OCI-LY7 (cell line): ENCODE measurements around the gene C7. TPM values are rescaled to one million over a fixed set of nuclear protein-coding genes. Genes with fewer than 3 reads are reported as not detected.

ENCODE experiments used
- BruUV-seq: library from RNA; stranded (reverse); fragments of 400-500 nt; replicated peaks from 2 replicates; lab custom pipeline; 2021; lab: Mats Ljungman, UMichigan
- CTCF ChIA-PET: fragments of 300-600 bp; sonication (Branson Sonifier 250); formaldehyde crosslinking; loops from one replicate; lab custom pipeline; 2022; ENCODE audit warnings: antibody characterized with exemption; ENCODE audit not compliant: unreplicated experiment; lab: Charles Lee
- POLR2A ChIA-PET: fragments of 300-600 bp; sonication (Branson Sonifier 250); formaldehyde crosslinking; loops from one replicate; lab custom pipeline; 2022; ENCODE audit warnings: antibody characterized with exemption; lab: Charles Lee
- DNase-seq: peaks from one replicate; pipeline ENCODE4 v3.0.0-alpha.2; 2015; ENCODE audit warnings: low spot score
- H2AFZ ChIP-seq: fragments of 200-600 bp; sonication (generic), shearing (Covaris generic); 2 replicates; pipeline ENCODE4 v1.6.1; 2014; ENCODE audit warnings: mild to moderate bottlenecking, antibody characterized with exemption, low read length, moderate library complexity
- H3K27ac ChIP-seq: fragments of 200-600 bp; sonication (generic); 2 replicates; pipeline ENCODE4 v1.5.1; 2014; ENCODE audit warnings: mixed run types, low read depth, mild to moderate bottlenecking, moderate library complexity, low read length, inconsistent platforms; ENCODE audit not compliant: poor library complexity, severe bottlenecking
- H3K36me3 ChIP-seq: fragments of 200-600 bp; sonication (generic); 2 replicates; pipeline ENCODE4 v1.6.1; 2014; ENCODE audit warnings: mild to moderate bottlenecking, antibody characterized with exemption, low read length, moderate library complexity, mixed read lengths; ENCODE audit not compliant: insufficient read depth
- H3K4me1 ChIP-seq: fragments of 200-600 bp; sonication (generic); 2 replicates; pipeline ENCODE4 v1.5.1; 2014; ENCODE audit warnings: mild to moderate bottlenecking, low read length; ENCODE audit not compliant: insufficient read depth, poor library complexity, severe bottlenecking
- H3K4me2 ChIP-seq: fragments of 200-600 bp; sonication (generic); 2 replicates; pipeline ENCODE4 v1.6.1; 2014; ENCODE audit warnings: mild to moderate bottlenecking, low read length
- H3K4me3 ChIP-seq: fragments of 200-600 bp; sonication (generic); 2 replicates; pipeline ENCODE4 v1.5.1; 2014; ENCODE audit warnings: mild to moderate bottlenecking, low read depth, low read length; ENCODE audit not compliant: poor library complexity, severe bottlenecking
- H3K79me2 ChIP-seq: fragments of 200-600 bp; sonication (generic); 2 replicates; pipeline ENCODE4 v1.6.1; 2016; ENCODE audit warnings: low read depth, mild to moderate bottlenecking, low read length, moderate library complexity, mixed read lengths; ENCODE audit not compliant: insufficient read depth
- H3K9me2 ChIP-seq: fragments of 200-600 bp; sonication (generic); 2 replicates; pipeline ENCODE4 v1.6.1; 2016; ENCODE audit warnings: mild to moderate bottlenecking, low read length, mixed read lengths; ENCODE audit not compliant: insufficient read depth
- H3K9me3 ChIP-seq: fragments of 200-600 bp; sonication (generic); 2 replicates; pipeline ENCODE4 v1.6.1; 2014; ENCODE audit warnings: mild to moderate bottlenecking, mixed run types, low read length, mixed read lengths
- H4K20me1 ChIP-seq: fragments of 200-600 bp; sonication (generic); 2 replicates; pipeline ENCODE4 v1.6.1; 2014; ENCODE audit warnings: mild to moderate bottlenecking, antibody characterized with exemption, low read length, moderate library complexity, mixed read lengths; ENCODE audit not compliant: insufficient read depth
- CTCF ChIP-seq: fragments of 200-600 bp; sonication (generic); conservative IDR thresholded peaks from 2 replicates; pipeline ENCODE4 v1.5.1; 2014; ENCODE audit warnings: mild to moderate bottlenecking, antibody characterized with exemption, low read length, moderate library complexity, mixed read lengths
- EZH2phosphoT487 ChIP-seq: fragments of 200-600 bp; sonication (generic); IDR thresholded peaks from 2 replicates; pipeline ENCODE4 v1.6.1; 2018; ENCODE audit warnings: low read depth, borderline replicate concordance, mild to moderate bottlenecking, mixed run types, antibody characterized with exemption, low read length, moderate library complexity, mixed read lengths
- intact Hi-C: fragments of 100-400 bp; cut with micrococcal nuclease; formaldehyde crosslinking; loops from one replicate; pipeline ENCODE4 v1.10.0; 2022; ENCODE audit not compliant: unreplicated experiment
- total RNA-seq, 2 experiments: library from RNA; depleted of rRNA in 1 of 2; stranded (reverse); fragments of >200 nt in 1 of 2; shearing (Covaris generic) in 1 of 2; gene quantifications; 2 replicates each; pipeline ENCODE4 v1.2.3, GENCODE V29; 2014 to 2022

The C7 gene
- total RNA-seq, 2 experiments from 2014 or later: not detected

- no peaks in the 10 kb centered on the region for H3K4me1 ChIP-seq
- no peak overlapping the region for H3K27ac ChIP-seq
- no peak overlapping the region for H2AFZ ChIP-seq
- H3K9me2 ChIP-seq: no peaks in the 10 kb centered on the region
- no peaks in the 10 kb centered on the region for H3K79me2 ChIP-seq
- POLR2A ChIA-PET: no interaction called here
- no peak for DNase-seq
- H4K20me1 ChIP-seq: no peaks in the 10 kb centered on the region
- TF ChIP-seq EZH2phosphoT487 (no peak), CTCF (no peak)
- no peaks in the 10 kb centered on the region for H3K36me3 ChIP-seq
- no peak overlapping the region for H3K4me2 ChIP-seq
- no peak overlapping the region for H3K4me3 ChIP-seq
- intact Hi-C loops: no loop called here
- H3K9me3 ChIP-seq: no peaks in the 10 kb centered on the region
- BruUV-seq: no TSS peak
- CTCF ChIA-PET: no interaction called here
These were observed 67.5 kb downstream of the C7 start for GRCh38 chr5:40976836-40977235.

GRCh38 chr5:40981420-40981819, 72.1 kb downstream of the C7 start:
- no peaks in the 10 kb centered on the region for H4K20me1 ChIP-seq
- ChIA-PET POLR2A (no interaction called here), CTCF (no interaction called here)
- H3K4me2 ChIP-seq: no peak overlapping the region
- no peaks in the 10 kb centered on the region for H3K4me1 ChIP-seq
- intact Hi-C loops: no loop called here
- no peak overlapping the region for H3K27ac ChIP-seq
- no peaks in the 10 kb centered on the region for H3K79me2 ChIP-seq
- H3K4me3 ChIP-seq: no peak overlapping the region
- TF ChIP-seq CTCF: no peak
- no peak for TF ChIP-seq EZH2phosphoT487
- H2AFZ ChIP-seq: no peak overlapping the region
- no peaks in the 10 kb centered on the region for H3K36me3 ChIP-seq
- BruUV-seq: no TSS peak
- H3K9me3 ChIP-seq: no peaks in the 10 kb centered on the region
- no peaks in the 10 kb centered on the region for H3K9me2 ChIP-seq
- no peak for DNase-seq

DNA sequence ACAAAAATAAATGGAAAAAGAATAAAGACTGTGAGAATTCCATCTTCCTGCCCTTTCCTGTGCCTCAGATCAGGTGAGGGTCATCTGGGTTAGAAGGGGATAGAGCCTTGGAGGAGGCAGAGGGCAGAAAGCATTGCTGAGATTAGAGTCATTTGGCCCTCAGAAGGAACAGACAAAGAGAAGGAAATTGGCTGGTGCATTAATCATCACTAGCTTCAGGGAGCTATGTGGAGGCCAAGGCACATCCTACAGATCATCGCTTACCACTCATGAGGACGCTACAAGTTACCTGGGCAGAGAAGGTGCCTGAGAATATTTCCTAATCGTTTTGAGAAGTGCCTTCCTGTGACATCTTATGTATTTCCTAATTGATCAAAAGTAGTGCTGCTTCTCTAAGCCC, 74.5 kb downstream of the C7 start:
- no peaks in the 10 kb centered on the region for H3K4me1 ChIP-seq
- H2AFZ ChIP-seq: no peak overlapping the region
- no peak overlapping the region for H3K27ac ChIP-seq

More for the DNA sequence above, 74.5 kb downstream of the C7 start:
- no peaks in the 10 kb centered on the region for H3K9me3 ChIP-seq
- H3K79me2 ChIP-seq: no peaks in the 10 kb centered on the region
- H3K9me2 ChIP-seq: no peaks in the 10 kb centered on the region
- BruUV-seq: no TSS peak
- TF ChIP-seq CTCF (no peak), EZH2phosphoT487 (no peak)
- H3K4me2 ChIP-seq: no peak overlapping the region
- ChIA-PET CTCF (no interaction called here), POLR2A (no interaction called here)
- no peak overlapping the region for H3K4me3 ChIP-seq
- intact Hi-C loops: no loop called here
- no peaks in the 10 kb centered on the region for H4K20me1 ChIP-seq
- H3K36me3 ChIP-seq: no peaks in the 10 kb centered on the region
- no peak for DNase-seq
